Heart left ventricle (tissue), 16 donors: Measurements from ENCODE around the gene CILP2. TPM values are rescaled to one million over a fixed set of nuclear protein-coding genes. Genes with fewer than 3 reads are reported as not detected.

Experiments
- ATAC-seq, 4 donors: fragments of 200-7000 bp; cut with Tn5 transposase; one replicate each; pipeline ENCODE4 v1.9.1; 2020 to 2022; ENCODE audit warnings: moderate library complexity in 4 of 4, mild to moderate bottlenecking in 3 of 4, moderate number of reproducible peaks in 1 of 4
- DNase-seq, 5 donors: peaks; one replicate each; pipeline ENCODE4 v3.0.0-alpha.2; 2020
- H3K27ac ChIP-seq, 12 donors: fragments of 200-600 bp; sonication (generic) in 4 of 12; one replicate each; pipeline versions ENCODE4 v1.5.0 to v1.8.0; 2016 to 2022; ENCODE audit warnings: mild to moderate bottlenecking in 2 of 12
- H3K27me3 ChIP-seq, 9 donors: fragments of 200-600 bp; sonication (generic) in 2 of 9; one replicate each; pipeline versions ENCODE4 v1.5.1 to v1.8.0; 2016 to 2022; ENCODE audit warnings: mild to moderate bottlenecking in 3 of 9
- H3K36me3 ChIP-seq, 9 donors: fragments of 200-600 bp; sonication (generic) in 2 of 9; one replicate each; pipeline versions ENCODE4 v1.5.0 to v1.8.0; 2018 to 2022; ENCODE audit warnings: mild to moderate bottlenecking in 2 of 9
- H3K4me1 ChIP-seq, 12 donors: fragments of 200-600 bp; sonication (generic) in 4 of 12; one replicate each; pipeline versions ENCODE4 v1.5.0 to v1.8.0; 2016 to 2022; ENCODE audit warnings: mild to moderate bottlenecking in 3 of 12
- H3K4me3 ChIP-seq, 12 donors: fragments of 200-600 bp; sonication (generic) in 4 of 12; one replicate each; pipeline versions ENCODE4 v1.5.0 to v1.8.0; 2017 to 2022; ENCODE audit warnings: mild to moderate bottlenecking in 9 of 12, moderate library complexity in 4 of 12
- H3K9me3 ChIP-seq, 12 donors: fragments of 200-600 bp; sonication (generic) in 4 of 12; one replicate each; pipeline versions ENCODE4 v1.5.0 to v1.8.0; 2016 to 2022; ENCODE audit warnings: mild to moderate bottlenecking in 1 of 12
- POLR2A ChIP-seq, 2 donors: fragments of 450-650 bp; IDR thresholded peaks; one replicate each; pipeline ENCODE4 v1.6.1; 2017; ENCODE audit warnings: antibody characterized with exemption in 2 of 2, mild to moderate bottlenecking in 2 of 2, moderate library complexity in 2 of 2
- WGBS, 4 donors: extraction: QIAGEN DNeasy Blood & Tissue Kit in 2 of 4; methylation state at CpG; one replicate each; pipeline versions ENCODE4 v1.1.5 to v1.1.7; 2013 to 2018; 5-methylcytosine and 5-hydroxymethylcytosine counted together
- intact Hi-C, 10 donors: fragments of 100-400 bp; cut with DNase I; formaldehyde crosslinking; loops; one replicate each; pipeline versions ENCODE4 v1.11.1 to v1.14.2; 2022
- polyA plus RNA-seq, 2 donors: library from polyadenylated mRNA; stranded (reverse); fragments of 200-250 nt; gene quantifications; one replicate each; pipeline ENCODE4 v1.2.3, GENCODE V29; 2013
- total RNA-seq, 9 donors: library from RNA; depleted of rRNA in 2 of 9; stranded (reverse); fragments of >200 nt in 2 of 9; fragmentation: NEBNext Ultra II Directional in 3 of 9; extraction: Animal tissue kit (Norgen Biotek cat#: 25700) in 3 of 9; gene quantifications; one replicate each; pipeline versions ENCODE4 v1.1.0 to v1.2.4, GENCODE V29; 2016 to 2023
- TF ChIP-seq, protein P1 (sequence below), 12 donors: fragments of 200-600 bp; sonication (generic) in 4 of 12; IDR thresholded peaks; one replicate each; pipeline versions ENCODE4 v1.5.0 to v1.8.0; 2018 to 2022; ENCODE audit warnings: antibody characterized with exemption in 12 of 12, mild to moderate bottlenecking in 5 of 12
- donor health status: ischemic (EF 13 %, LVEDD 7.1; RV severe dilation, severe dysfunction).
- donor health status: healthy with polysubstance abuse.
- donor health status: DM: no; HTN: yes; CAD: no.
- donor health status: DM: no; HTN: no; CAD: no.
- donor health status: ischemic (EF 25% LVEDD 6.9; RV normal size, moderate dysfunction).
- donor health status: ischemic (EF 25% LVEDD 5.7; RV mildly dilated, moderate dysfunction).
- donor health status: healthy.
- donor health status: DM: yes; HTN: yes; CAD: no.
- donor health status: ischemic (EF 35%, LVEDD 5.7; RV mildly dilated, moderate dysfunction).
- donor health status: nonischemic (EF 11% LVEDD 7.7; RV severe dilation, severe dysfunction).
- donor health status: DM: yes; HTN: yes; CAD: no.
- donor health status: PGD.
- donor health status: ischemic (EF 29% LVEDD 5.4; RV normal size, mild dysfunction).
- donor health status: nonischemic (EF 23%, LVEDD 6.1; RV moderate dilation, normal function).

The CILP2 gene
- total and polyA plus RNA-seq, 11 donors: 0.07 to 0.61 (median 0.22) TPM; not detected in 2

GRCh38 chr19:19490214-19490968, 47.7 kb upstream of the CILP2 start:
- Histone ChIP-seq H3K9me3 (no peaks in the 10 kb centered on the region), H3K4me1 (peaks cover 10 to 49% (median 37%) of the 10 kb centered on the region in 12 donors), H3K27ac (peak overlapping the region; percentile 14 to 94 (median 70)), H3K4me3 (peak overlapping the region in 3 of 12 donors; percentile 1 to 40 (median 7)), H3K27me3 (no peaks in the 10 kb centered on the region), H3K36me3 (peaks cover 0 to 52% (median 29%) of the 10 kb centered on the region in 9 donors)
- peak; percentile 72 to 81 (median 80) for DNase-seq
- TF ChIP-seq, protein P1, sequence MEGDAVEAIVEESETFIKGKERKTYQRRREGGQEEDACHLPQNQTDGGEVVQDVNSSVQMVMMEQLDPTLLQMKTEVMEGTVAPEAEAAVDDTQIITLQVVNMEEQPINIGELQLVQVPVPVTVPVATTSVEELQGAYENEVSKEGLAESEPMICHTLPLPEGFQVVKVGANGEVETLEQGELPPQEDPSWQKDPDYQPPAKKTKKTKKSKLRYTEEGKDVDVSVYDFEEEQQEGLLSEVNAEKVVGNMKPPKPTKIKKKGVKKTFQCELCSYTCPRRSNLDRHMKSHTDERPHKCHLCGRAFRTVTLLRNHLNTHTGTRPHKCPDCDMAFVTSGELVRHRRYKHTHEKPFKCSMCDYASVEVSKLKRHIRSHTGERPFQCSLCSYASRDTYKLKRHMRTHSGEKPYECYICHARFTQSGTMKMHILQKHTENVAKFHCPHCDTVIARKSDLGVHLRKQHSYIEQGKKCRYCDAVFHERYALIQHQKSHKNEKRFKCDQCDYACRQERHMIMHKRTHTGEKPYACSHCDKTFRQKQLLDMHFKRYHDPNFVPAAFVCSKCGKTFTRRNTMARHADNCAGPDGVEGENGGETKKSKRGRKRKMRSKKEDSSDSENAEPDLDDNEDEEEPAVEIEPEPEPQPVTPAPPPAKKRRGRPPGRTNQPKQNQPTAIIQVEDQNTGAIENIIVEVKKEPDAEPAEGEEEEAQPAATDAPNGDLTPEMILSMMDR (IDR thresholded peaks at IDR 0.05): peak; percentile 78 to 90 (median 84)
- TF ChIP-seq POLR2A (IDR thresholded peaks at IDR 0.05): no peak
- intact Hi-C loops: loop anchor here in 9 of 10 donors (1.0 to 10.0 kb wide), 9 partner anchors 82 to 343 kb away; partner anchors contain the start of genes GATAD2A (in 4 of the 9), BORCS8 (in 1 of the 9) and RFXANK (in 1 of the 9)
- ATAC-seq: peak; percentile 17 to 65 (median 52)
- 28 to 33% (median 31%) methylated on average over 16 to 20 of the region's 20 CpGs for WGBS, 4 donors

GRCh38 chr19:19491321-19492025, 46.6 kb upstream of the CILP2 start:
- H3K36me3 ChIP-seq: peaks cover 0 to 59% (median 40%) of the 10 kb centered on the region in 9 donors
- no peak overlapping the region for H3K27ac ChIP-seq
- H3K27me3 ChIP-seq: no peaks in the 10 kb centered on the region
- no peak for TF ChIP-seq POLR2A (IDR thresholded peaks at IDR 0.05)
- TF ChIP-seq, protein P1 (IDR thresholded peaks at IDR 0.05): no peak
- H3K4me3 ChIP-seq: no peak overlapping the region
- peaks cover 10 to 43% (median 33%) of the 10 kb centered on the region in 12 donors for H3K4me1 ChIP-seq
- ATAC-seq (no peak), DNase-seq (peak in 1 of 5 donors; percentile 40)
- intact Hi-C loops: loop anchor here in 8 of 10 donors (2.0 to 10.0 kb wide), 7 partner anchors 83 to 344 kb away; partner anchors contain the start of genes GATAD2A (in 3 of the 8), BORCS8 (in 1 of the 8) and RFXANK (in 1 of the 8)
- H3K9me3 ChIP-seq: no peaks in the 10 kb centered on the region
- 81 to 86% (median 85%) methylated on average over 9 to 15 of the region's 15 CpGs for WGBS, 4 donors

GRCh38 chr19:19492026-19492610, 45.9 kb upstream of the CILP2 start:
- Histone ChIP-seq H3K4me3 (no peak overlapping the region), H3K27me3 (no peaks in the 10 kb centered on the region), H3K36me3 (peaks cover 0 to 63% (median 46%) of the 10 kb centered on the region in 9 donors), H3K27ac (no peak overlapping the region), H3K9me3 (no peaks in the 10 kb centered on the region), H3K4me1 (peaks cover 10 to 38% (median 33%) of the 10 kb centered on the region in 12 donors)
- no peak for TF ChIP-seq POLR2A (IDR thresholded peaks at IDR 0.05)
- TF ChIP-seq, protein P1 (IDR thresholded peaks at IDR 0.05): no peak
- 89 to 94% (median 91%) methylated on average over 12 to 21 of the region's 21 CpGs for WGBS, 4 donors
- no peak for ATAC-seq
- intact Hi-C loops: loop anchor here in 4 of 10 donors (5.0 to 10.0 kb wide), 4 partner anchors 85 to 345 kb away; partner anchors contain the start of genes BORCS8 (in 1 of the 4), GATAD2A (in 1 of the 4) and RFXANK (in 1 of the 4)
- peak in 1 of 5 donors; percentile 49 for DNase-seq
